ENCODE results near the gene ZFC3H1.

The ZFC3H1 gene

DNA sequence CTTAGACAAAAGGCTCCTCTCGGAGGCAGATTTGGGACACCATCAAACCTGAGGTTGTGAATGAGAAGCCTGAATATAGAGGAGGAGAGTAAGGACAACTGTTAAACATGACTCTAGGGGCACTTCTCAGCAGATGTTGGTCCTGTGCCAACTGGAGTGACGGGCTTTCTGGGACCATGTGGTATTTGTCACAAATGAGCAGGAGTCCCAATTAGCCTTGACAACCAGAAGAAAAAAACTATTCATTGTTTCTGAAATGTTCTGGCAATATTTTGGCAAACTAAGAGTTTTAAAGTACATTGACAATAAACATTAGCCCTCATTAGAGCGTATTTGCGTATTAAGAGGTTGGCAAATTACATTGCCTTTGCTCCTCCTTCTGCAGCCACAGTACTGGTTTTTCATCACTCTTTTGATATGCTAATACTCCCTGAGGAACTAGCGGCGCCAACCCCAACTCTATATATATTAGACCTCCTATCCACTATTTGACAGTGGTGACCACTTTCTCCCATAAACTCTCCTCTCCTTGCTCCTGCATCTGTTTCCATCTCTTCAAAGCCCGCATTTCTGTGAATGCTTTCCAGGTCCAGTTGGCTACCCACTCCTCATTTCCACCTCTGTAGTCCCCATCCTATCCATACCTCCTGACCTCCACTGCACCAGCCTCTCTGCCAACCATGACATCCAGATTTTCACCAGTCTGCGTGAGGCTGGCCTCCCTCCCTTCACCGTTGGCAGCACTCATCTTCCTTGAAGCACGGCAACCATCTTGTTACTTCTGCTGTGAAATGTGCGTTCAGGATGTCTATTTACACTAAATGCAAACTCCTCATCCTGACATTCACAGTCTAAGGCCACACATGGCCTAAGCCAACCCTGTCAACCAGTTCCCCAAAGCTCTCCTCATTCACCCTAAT lies 100.7 kb downstream of the ZFC3H1 start (continued):
- TF ChIP-seq ARNTL (CRISPR knock-in tag; IDR thresholded peaks at IDR 0.05; ENCODE audit: borderline replicate concordance, low read depth) (no peak), ZNF8 (CRISPR knock-in tag; IDR thresholded peaks at IDR 0.05) (peak; percentile 44; the same call in 1 of the 2 replicates), TOX (CRISPR knock-in tag; IDR thresholded peaks at IDR 0.05; ENCODE audit: borderline replicate concordance) (peak; percentile 86), OSR1 (CRISPR knock-in tag; IDR thresholded peaks at IDR 0.05) (no peak), ESRRG (CRISPR knock-in tag; IDR thresholded peaks at IDR 0.05) (peak; percentile 87; the same call in 1 of the 2 replicates), ZFP3 (CRISPR knock-in tag; IDR thresholded peaks at IDR 0.05) (no peak), SNAI2 (CRISPR knock-in tag; IDR thresholded peaks at IDR 0.05) (peak; percentile 53; the same call in 1 of the 2 replicates), PPARA (CRISPR knock-in tag; IDR thresholded peaks at IDR 0.05; ENCODE audit: borderline replicate concordance) (no peak), ZC3H10 (CRISPR knock-in tag; IDR thresholded peaks at IDR 0.05) (peak; percentile 81; the same call in 1 of the 2 replicates)
- TF ChIP-seq, protein P1, sequence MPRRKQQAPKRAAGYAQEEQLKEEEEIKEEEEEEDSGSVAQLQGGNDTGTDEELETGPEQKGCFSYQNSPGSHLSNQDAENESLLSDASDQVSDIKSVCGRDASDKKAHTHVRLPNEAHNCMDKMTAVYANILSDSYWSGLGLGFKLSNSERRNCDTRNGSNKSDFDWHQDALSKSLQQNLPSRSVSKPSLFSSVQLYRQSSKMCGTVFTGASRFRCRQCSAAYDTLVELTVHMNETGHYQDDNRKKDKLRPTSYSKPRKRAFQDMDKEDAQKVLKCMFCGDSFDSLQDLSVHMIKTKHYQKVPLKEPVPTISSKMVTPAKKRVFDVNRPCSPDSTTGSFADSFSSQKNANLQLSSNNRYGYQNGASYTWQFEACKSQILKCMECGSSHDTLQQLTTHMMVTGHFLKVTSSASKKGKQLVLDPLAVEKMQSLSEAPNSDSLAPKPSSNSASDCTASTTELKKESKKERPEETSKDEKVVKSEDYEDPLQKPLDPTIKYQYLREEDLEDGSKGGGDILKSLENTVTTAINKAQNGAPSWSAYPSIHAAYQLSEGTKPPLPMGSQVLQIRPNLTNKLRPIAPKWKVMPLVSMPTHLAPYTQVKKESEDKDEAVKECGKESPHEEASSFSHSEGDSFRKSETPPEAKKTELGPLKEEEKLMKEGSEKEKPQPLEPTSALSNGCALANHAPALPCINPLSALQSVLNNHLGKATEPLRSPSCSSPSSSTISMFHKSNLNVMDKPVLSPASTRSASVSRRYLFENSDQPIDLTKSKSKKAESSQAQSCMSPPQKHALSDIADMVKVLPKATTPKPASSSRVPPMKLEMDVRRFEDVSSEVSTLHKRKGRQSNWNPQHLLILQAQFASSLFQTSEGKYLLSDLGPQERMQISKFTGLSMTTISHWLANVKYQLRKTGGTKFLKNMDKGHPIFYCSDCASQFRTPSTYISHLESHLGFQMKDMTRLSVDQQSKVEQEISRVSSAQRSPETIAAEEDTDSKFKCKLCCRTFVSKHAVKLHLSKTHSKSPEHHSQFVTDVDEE (CRISPR knock-in tag; IDR thresholded peaks at IDR 0.05): peak; percentile 97
- TF ChIP-seq, protein P2, sequence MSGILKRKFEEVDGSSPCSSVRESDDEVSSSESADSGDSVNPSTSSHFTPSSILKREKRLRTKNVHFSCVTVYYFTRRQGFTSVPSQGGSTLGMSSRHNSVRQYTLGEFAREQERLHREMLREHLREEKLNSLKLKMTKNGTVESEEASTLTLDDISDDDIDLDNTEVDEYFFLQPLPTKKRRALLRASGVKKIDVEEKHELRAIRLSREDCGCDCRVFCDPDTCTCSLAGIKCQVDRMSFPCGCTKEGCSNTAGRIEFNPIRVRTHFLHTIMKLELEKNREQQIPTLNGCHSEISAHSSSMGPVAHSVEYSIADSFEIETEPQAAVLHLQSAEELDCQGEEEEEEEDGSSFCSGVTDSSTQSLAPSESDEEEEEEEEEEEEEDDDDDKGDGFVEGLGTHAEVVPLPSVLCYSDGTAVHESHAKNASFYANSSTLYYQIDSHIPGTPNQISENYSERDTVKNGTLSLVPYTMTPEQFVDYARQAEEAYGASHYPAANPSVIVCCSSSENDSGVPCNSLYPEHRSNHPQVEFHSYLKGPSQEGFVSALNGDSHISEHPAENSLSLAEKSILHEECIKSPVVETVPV (CRISPR knock-in tag; IDR thresholded peaks at IDR 0.05): peak; percentile 85; the same call in 1 of the 2 replicates

All from SK-N-SH treated with all-trans-retinoic acid at 6 μM for 48 hours (cell line).